ENCODE data around the gene TMEM242.

TMEM242 gene

GRCh38 chr6:157287247-157287850 lies 36.0 kb downstream of the TMEM242 start:
- no peak for DNase-seq

DNA sequence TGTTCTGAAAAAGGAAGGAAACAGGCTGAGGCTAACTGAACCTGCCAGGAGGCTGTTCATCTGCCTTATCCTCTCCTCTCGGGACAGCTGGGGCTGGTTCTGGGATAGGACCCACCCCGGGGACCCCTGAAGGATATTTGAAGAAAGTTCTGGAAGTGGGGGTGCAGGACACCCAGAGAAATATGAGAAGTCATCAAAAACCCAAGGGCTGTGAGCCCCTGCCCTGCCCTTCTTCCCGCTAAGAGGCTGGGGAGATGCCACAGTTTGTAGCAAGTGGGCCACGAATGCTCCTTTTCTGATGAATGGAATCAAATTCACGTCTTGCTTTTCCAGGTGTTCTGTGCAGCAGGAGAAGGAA lies 37.9 kb downstream of the TMEM242 start:
- no peak for DNase-seq

DNA sequence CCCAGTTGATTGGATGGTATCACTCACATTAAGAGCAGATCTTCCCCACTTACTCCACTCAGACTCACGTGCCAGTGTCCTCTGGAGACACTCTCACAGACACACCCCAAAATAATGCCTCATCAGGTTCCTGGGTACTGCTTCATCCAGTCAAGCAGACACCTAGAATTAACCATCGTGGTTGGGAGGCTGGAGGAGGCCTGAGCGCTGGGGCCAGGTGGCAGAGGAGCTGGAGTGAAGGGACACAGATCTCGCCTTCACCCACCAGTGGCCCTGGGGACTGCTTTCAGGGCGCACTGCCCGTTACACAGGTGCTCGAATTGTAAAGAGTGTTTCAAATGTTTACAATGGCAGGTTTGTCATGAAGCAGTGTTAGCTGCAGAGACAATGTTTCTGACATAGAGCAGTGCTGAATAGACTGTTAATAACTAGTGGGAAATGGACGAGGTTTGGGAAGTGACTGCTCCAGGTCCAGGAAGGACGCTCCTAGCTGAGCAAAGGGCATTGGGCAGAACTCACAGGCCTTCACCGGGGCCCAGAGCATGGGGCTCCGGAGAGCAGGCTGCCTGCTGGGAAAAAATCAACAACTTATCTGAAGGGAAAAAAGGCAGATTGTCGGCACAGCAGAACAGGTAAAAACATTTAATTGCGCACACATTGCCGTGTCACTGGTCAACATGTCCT lies 38.4 kb downstream of the TMEM242 start:
- DNase-seq = no peak

GRCh38 chr6:157283900-157284737 lies 39.2 kb downstream of the TMEM242 start:
- no peak for DNase-seq

DNA sequence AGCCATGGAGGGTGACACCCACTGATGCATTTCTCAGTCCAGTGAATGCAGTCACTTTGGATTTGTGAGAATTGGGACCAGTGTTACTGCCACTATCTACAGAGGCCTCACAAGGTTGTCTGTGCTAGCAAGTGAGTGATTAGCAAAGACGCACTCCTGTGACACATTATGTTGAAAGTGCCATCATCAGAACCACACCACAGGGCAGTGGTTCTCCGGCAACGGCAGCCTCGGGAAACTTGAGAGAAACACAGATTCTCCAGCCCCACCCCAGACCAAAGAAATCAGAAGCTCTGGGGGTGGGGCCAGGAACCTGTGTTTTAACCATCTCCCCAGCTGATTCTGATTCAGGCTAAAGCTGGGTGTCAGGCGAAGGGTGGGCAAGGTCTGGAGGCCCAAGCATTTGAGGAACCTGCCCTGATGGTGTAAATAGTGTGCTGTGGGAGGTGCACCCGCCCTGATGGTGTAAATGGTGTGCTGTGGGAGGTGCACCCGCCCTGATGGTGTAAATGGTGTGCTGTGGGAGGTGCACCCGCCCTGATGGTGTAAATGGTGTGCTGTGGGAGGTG lies 39.9 kb downstream of the TMEM242 start:
- no peak for DNase-seq

DNA sequence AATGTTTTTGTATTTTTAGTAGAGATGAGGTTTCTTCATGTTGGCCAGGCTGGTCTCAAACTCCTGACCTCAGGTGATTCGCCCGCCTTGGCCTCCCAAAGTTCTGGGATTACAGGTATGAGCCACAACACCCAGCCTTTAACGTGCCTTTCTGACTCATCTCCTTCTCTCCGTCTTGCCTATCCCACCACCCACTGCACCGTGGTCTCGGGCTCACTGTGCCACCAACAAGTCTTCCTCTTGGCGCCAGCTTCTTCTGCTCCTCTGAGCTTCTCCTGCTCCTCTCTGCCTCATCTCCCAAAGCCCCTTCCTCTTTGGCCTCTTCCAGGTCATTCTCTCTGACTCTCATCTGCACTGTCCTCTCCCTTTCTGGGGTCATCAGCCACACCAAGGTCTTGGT lies 41.0 kb downstream of the TMEM242 start:
- DNase-seq = no peak

GRCh38 chr6:157281570-157281969 lies 41.7 kb downstream of the TMEM242 start:
- DNase-seq = no peak

DNA sequence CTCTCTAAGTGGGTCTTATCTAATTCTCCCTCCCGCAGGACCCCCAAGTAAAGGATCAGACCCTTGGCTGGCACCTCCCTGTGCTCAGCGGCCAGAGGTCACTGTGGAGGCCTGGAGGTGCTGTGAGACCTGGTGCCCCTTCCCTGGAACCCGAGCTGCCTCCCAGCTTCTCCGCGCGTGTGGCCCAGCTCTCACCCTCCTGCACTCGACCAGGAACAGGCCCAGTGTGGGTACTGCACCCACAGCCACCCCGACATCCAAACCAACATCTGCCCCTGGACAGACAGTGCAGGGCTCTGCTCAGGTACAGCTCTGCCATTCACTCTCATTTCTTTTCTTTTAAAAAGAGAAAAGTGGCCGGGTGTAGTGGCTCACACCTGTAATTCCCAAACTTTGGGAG lies 42.4 kb downstream of the TMEM242 start:
- no peak for DNase-seq

- DNase-seq = no peak
These were observed 43.2 kb downstream of the TMEM242 start for GRCh38 chr6:157280157-157280556.

- DNase-seq = no peak
These were observed 45.1 kb downstream of the TMEM242 start for GRCh38 chr6:157278171-157278570.

GRCh38 chr6:157276731-157277130 lies 46.6 kb downstream of the TMEM242 start:
- DNase-seq = no peak

DNA sequence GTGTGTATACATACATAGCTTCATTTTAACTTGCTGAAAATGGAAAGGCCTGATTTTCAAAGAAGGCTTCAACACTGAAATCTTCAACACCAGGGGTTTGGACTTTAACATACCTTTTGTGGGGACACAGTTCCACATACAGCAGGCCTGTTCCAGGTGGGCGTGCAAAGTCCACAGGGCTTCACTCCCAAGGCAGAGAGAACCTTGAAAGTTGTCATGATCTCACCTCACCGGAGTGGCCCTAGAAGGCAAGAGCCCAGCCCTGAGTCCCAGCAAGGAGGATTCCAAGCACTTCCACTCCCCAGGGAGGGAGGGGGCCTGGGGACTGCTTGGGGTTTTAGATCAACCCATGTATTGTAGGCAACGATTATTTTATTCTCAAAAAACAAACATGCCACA lies 47.2 kb downstream of the TMEM242 start:
- DNase-seq = no peak

DNA sequence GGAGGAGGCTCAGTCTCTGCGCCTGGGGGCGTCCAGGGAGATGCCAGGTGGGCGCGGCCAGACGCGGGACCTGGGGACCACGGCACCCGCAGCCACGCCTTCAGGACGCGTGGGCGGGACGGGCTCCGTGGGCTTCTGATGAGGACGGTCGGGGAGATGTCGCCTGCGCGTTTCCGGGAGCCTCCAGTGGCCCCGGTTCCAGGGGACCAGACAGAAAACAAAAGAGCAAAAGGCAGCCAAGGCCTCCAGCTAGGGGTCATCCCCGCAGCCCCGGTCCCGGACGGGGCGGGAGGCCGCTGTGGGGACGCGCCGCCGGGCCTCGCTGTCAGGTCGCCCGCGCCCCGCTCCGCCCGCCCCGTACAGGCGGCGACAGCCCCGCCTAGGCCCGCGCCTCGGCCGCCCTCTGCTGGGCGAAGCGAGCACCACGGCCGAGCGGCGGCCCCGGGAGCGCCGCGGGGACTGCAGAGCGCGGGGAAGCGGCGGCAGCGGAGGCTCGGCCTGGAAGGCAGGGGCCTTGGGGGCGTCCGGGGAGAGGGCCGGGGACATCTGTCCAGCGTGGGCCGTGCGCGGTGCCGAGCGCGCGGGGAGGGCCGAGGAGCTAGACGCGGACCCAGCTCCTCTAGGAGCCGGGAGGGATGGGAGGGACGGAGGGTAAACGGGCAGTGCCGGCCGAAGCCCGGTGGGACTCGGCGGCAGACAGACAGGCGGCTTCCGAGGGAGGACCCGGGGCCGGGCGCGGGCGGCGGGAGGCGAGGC lies 48.7 kb downstream of the TMEM242 start:
- peak; percentile 79 for DNase-seq

- no peak for DNase-seq
These were observed 49.4 kb downstream of the TMEM242 start for GRCh38 chr6:157273756-157274470.

GRCh38 chr6:157272866-157273755 lies 50.2 kb downstream of the TMEM242 start:
- DNase-seq = no peak

- DNase-seq = no peak
These were observed 50.9 kb downstream of the TMEM242 start for GRCh38 chr6:157272372-157272771.

DNA sequence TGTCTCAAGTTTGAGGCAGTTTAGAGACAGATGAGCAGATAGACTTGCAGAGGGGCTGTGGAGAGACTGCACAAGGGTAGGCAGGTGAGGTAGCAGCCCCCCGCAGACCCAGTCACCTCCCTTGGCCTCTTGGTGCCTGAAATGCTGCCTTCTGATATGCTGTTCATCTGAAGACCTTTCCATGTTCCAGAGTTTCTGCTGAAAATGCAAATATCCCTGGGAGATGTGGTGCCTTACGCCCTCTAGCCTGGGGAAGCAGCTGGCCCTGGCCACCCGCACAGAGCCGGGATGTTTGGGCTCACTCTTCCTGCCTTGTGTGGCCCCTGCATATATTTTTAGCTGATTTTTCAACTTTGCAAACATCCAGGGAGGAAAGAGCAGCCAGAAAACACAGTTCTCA lies 51.4 kb downstream of the TMEM242 start:
- DNase-seq = no peak

GRCh38 chr6:157271441-157271840 lies 51.9 kb downstream of the TMEM242 start:
- no peak for DNase-seq

GRCh38 chr6:157270916-157271315 lies 52.4 kb downstream of the TMEM242 start:
- no peak for DNase-seq

- DNase-seq = no peak
These were observed 53.0 kb downstream of the TMEM242 start for GRCh38 chr6:157270308-157270707.

DNA sequence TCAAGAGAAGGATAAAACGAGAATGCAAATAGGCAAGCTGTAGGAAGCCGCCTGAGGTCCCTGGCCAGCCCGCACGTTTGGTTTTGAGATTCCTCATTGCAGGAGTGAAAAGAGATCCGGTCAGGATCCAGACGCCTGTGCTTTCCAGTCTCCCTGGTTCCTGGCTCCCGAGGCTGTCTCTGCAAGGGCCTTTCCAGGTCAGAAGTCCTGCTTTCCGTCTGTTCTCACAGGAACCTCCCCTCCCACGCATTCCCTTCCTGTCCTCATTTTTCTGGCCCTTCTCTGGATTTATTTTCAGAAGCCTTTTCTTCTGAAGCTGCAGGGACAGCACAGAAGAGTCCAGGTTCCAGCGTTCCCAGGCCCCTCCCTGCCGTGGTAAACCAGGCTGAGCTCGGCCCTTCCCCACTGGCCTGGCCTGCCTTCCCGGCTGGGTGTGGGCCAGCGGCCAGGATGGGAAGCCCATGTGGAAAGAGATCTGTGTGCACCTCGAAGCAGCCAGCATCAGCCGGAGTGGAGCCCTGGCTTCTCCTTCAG lies 54.0 kb downstream of the TMEM242 start:
- peak; percentile 84 for DNase-seq
